ENCODE measurements around the gene FER. TPM values are rescaled to one million over a fixed set of nuclear protein-coding genes. Genes with fewer than 3 reads are reported as not detected.

The FER gene
- total RNA-seq, 1 experiment from 2014 or later, result 18.0 TPM

GRCh38 chr5:109083937-109084336 is 336.2 kb downstream of the FER start:
- Mint-ChIP-seq H3K4me1 (peaks cover 5 to 8% of the 10 kb centered on the region in 2 experiments; a peak in 3 of 4 replicates), H3K4me3 (no peak overlapping the region), H3K27me3 (ENCODE audit: low read depth) (no peaks in the 10 kb centered on the region), H3K36me3 (ENCODE audit: insufficient read depth in 1 of 3, low read depth in 3 of 3) (no peaks in the 10 kb centered on the region), H3K9me3 (no peaks in the 10 kb centered on the region), H3K27ac (no peak overlapping the region)
- Histone ChIP-seq H2BK12ac (ENCODE audit: insufficient read length, low read depth, low read length) (no peak overlapping the region), H3K4ac (ENCODE audit: low read depth, low read length) (no peak overlapping the region), H3K14ac (ENCODE audit: insufficient read depth, low read length) (no peak overlapping the region), H3K27me3 (ENCODE audit: insufficient read depth, low read length) (no peaks in the 10 kb centered on the region), H2BK15ac (ENCODE audit: low read depth, low read length) (no peak overlapping the region), H3K79me2 (ENCODE audit: insufficient read depth, low read length) (no peaks in the 10 kb centered on the region), H3K23me2 (ENCODE audit: insufficient read length, low read depth, low read length, poor library complexity, severe bottlenecking) (no peaks in the 10 kb centered on the region), H3K4me1 (ENCODE audit: insufficient read depth, low read length) (no peaks in the 10 kb centered on the region), H3K9me3 (ENCODE audit: control insufficient read depth, low read depth, low read length) (no peaks in the 10 kb centered on the region), H3K79me1 (ENCODE audit: insufficient read depth, low read depth, low read length, poor library complexity, severe bottlenecking) (no peaks in the 10 kb centered on the region), H4K5ac (ENCODE audit: insufficient read length, low read depth, low read length) (no peak overlapping the region), H4K8ac (replicated peaks; ENCODE audit: insufficient read length, low read depth, low read length) (no peak overlapping the region), H3K4me2 (ENCODE audit: insufficient read depth, insufficient read length, low read length) (no peak overlapping the region), H2AFZ (ENCODE audit: low read length) (no peak overlapping the region), H2BK20ac (ENCODE audit: low read depth, low read length, poor library complexity, severe bottlenecking) (no peak overlapping the region), H3K27ac (ENCODE audit: insufficient read length, low read depth, low read length) (no peak overlapping the region), H3K9ac (ENCODE audit: extremely low read depth, insufficient read length, low read length) (no peak overlapping the region), H3T11ph (ENCODE audit: low read length) (no peak overlapping the region), H4K91ac (ENCODE audit: insufficient read length, low read depth, low read length) (no peak overlapping the region), H2BK5ac (ENCODE audit: insufficient read length, low read length) (no peak overlapping the region), H2BK120ac (ENCODE audit: low read depth, low read length, poor library complexity, severe bottlenecking) (no peak overlapping the region), H3K23ac (ENCODE audit: insufficient read length, low read depth, low read length) (no peak overlapping the region), H2AK5ac (ENCODE audit: insufficient read length, low read length) (no peak overlapping the region), H4K20me1 (ENCODE audit: control insufficient read depth, insufficient read depth, insufficient read length) (no peaks in the 10 kb centered on the region), H3K18ac (ENCODE audit: insufficient read length, low read depth, low read length) (no peak overlapping the region), H3K56ac (ENCODE audit: insufficient read length, low read depth, low read length) (no peak overlapping the region)
- TF ChIP-seq CTCF (conservative IDR thresholded peaks at IDR 0.05), result no peak
- no CpG with 5 or more reads among the region's 1 CpG for WGBS (ENCODE audit: extremely low coverage, insufficient read length, low lambda C conversion rate)
- DNase-seq, result no peak
